GM12873 (cell line): Measurements from ENCODE around the gene ARFGEF3.

Source experiments
- CTCF ChIP-seq: IDR thresholded peaks from 2 replicates; pipeline ENCODE4 v1.5.1; 2012; ENCODE audit warnings: low read depth, mild to moderate bottlenecking, moderate library complexity, low read length, control low read depth; ENCODE audit not compliant: insufficient read depth; ENCODE audit errors: missing control alignments

The ARFGEF3 gene

GRCh38 chr6:138321934-138322333, 160.2 kb downstream of the ARFGEF3 start:
- no peak for TF ChIP-seq CTCF

- no peak for TF ChIP-seq CTCF
These were observed 162.1 kb downstream of the ARFGEF3 start for GRCh38 chr6:138323821-138324220.

GRCh38 chr6:138328210-138328609, 166.5 kb downstream of the ARFGEF3 start:
- no peak for TF ChIP-seq CTCF

- TF ChIP-seq CTCF = no peak
These were observed 169.0 kb downstream of the ARFGEF3 start for GRCh38 chr6:138330763-138331162.

- no peak for TF ChIP-seq CTCF
These were observed 169.7 kb downstream of the ARFGEF3 start for GRCh38 chr6:138331444-138331843.

GRCh38 chr6:138331984-138332383, 170.2 kb downstream of the ARFGEF3 start:
- TF ChIP-seq CTCF = no peak

GRCh38 chr6:138334000-138334399, 172.3 kb downstream of the ARFGEF3 start:
- no peak for TF ChIP-seq CTCF
